K562 (cell line): ENCODE measurements around the gene COX5A. TPM values are rescaled to one million over a fixed set of nuclear protein-coding genes. Genes with fewer than 3 reads are reported as not detected.

Experiments
- AFF1 ChIP-seq, 2 experiments: fragments of 450-650 bp; IDR thresholded peaks; 2 replicates each; pipeline ENCODE4 v1.6.1; 2018; ENCODE audit warnings: mild to moderate bottlenecking in 2 of 2, low read depth in 1 of 2; ENCODE audit not compliant: partially characterized antibody in 2 of 2
- CTCFL ChIP-seq: IDR thresholded peaks from 2 replicates; pipeline ENCODE4 v1.6.1; 2011; ENCODE audit warnings: borderline replicate concordance, low read depth, mild to moderate bottlenecking, moderate library complexity, low read length; ENCODE audit not compliant: insufficient read depth, poor library complexity, severe bottlenecking
- ELF1 ChIP-seq: fragments of 200-800 bp; sonication (Bioruptor generic); IDR thresholded peaks from 2 replicates; pipeline ENCODE4 v1.6.1; 2016; ENCODE audit warnings: missing genetic modification characterization, missing compliant biosample characterization
- ETV1 ChIP-seq: fragments of 450-650 bp; conservative IDR thresholded peaks from 2 replicates; pipeline ENCODE4 v1.6.1; 2016; ENCODE audit warnings: missing genetic modification characterization, control low read depth, low read depth, missing compliant biosample characterization
- SMARCA4 ChIP-seq: fragments of 450-650 bp; IDR thresholded peaks from 2 replicates; pipeline ENCODE4 v1.6.1; 2016
- XRCC5 ChIP-seq: fragments of 200-400 bp; formaldehyde crosslinking; IDR thresholded peaks from 2 replicates; pipeline ENCODE4 v1.6.1; 2017; ENCODE audit warnings: low read depth, mild to moderate bottlenecking, low read length
- ZNF407 ChIP-seq: fragments of 450-650 bp; IDR thresholded peaks from 2 replicates; pipeline ENCODE4 v1.6.1; 2016; ENCODE audit warnings: low read depth
- ZNF592 ChIP-seq: fragments of 450-650 bp; IDR thresholded peaks from 2 replicates; pipeline ENCODE4 v1.6.1; 2017; ENCODE audit warnings: antibody characterized with exemption, mild to moderate bottlenecking
- polyA plus RNA-seq, 8 experiments: library from polyadenylated mRNA; depleted of rRNA in 4 of 8; stranded (reverse) in 5 of 8; unstranded in 3 of 8; fragments of >200 nt; fragmentation: Nextera tagmentation in 2 of 8; fragmentation: Illumina TruSeq in 1 of 8; extraction: Ambion mirVana in 2 of 8; extraction: Trizol in 1 of 8; gene quantifications; 2 replicates each; pipeline versions ENCODE4 v1.2.1 to v1.2.3, GENCODE V29; 2011 to 2014; ENCODE audit warnings: inconsistent platforms in 1 of 8, missing spikeins in 1 of 8
- total RNA-seq, 7 experiments: library from RNA; depleted of rRNA in 6 of 7; stranded (reverse); fragments of >200 nt in 6 of 7; fragmentation: Illumina TruSeq in 2 of 7; extraction: Trizol in 2 of 7; gene quantifications; 2 replicates each; pipeline versions ENCODE4 v1.2.1 to v1.2.3, GENCODE V29; 2011 to 2021; ENCODE audit warnings: low replicate concordance in 1 of 7

COX5A gene
- total and polyA plus RNA-seq, 9 of the 15 experiments (the other 6 are each of a cell fraction or from before 2014, with no cell fraction given): 86.8 to 553 (median 371) TPM

- TF ChIP-seq ZNF407 (0 out of 2 replicates have a peak, but pooled peaks have one; percentile 9), ZNF592 (0 out of 2 replicates have a peak, but pooled peaks have one; percentile 2), CTCFL (peak; percentile 16), AFF1 (IDR thresholded peaks at IDR 0.05; ENCODE audit: low read depth in 1 of 2, partially characterized antibody in 2 of 2) (peak in 1 of 2 experiments; percentile 36), ELF1 (tag) (peak; percentile 57; the same call in 1 of the 2 replicates), SMARCA4 (peak; percentile 20; the same call in 1 of the 2 replicates), ETV1 (tag) (0 out of 2 replicates have a peak, but pooled peaks have one; percentile 35), XRCC5 (0 out of 2 replicates have a peak, but pooled peaks have one; percentile 5)
Observed at GRCh38 chr15:74937272-74937589, 642 bp downstream of the COX5A start (continued).
